Right renal pelvis (tissue), 4 donors: Measurements from ENCODE around the gene FAM83B. TPM values are rescaled to one million over a fixed set of nuclear protein-coding genes. Genes with fewer than 3 reads are reported as not detected.

Source experiments
- DNase-seq, 4 donors: peaks; one replicate each; pipeline ENCODE4 v3.0.0-alpha.2; 2013; ENCODE audit warnings: low read depth in 4 of 4, low spot score in 3 of 4, missing footprints in 1 of 4
- polyA plus RNA-seq, 4 donors: library from polyadenylated mRNA; unstranded; fragments of 120-200 nt; gene quantifications; one replicate each; pipeline ENCODE4 v1.2.1, GENCODE V29; 2013; ENCODE audit not compliant: insufficient read length in 4 of 4

FAM83B gene
- polyA plus RNA-seq, 4 donors = 7.6 to 11.5 (median 10.1) TPM

DNA sequence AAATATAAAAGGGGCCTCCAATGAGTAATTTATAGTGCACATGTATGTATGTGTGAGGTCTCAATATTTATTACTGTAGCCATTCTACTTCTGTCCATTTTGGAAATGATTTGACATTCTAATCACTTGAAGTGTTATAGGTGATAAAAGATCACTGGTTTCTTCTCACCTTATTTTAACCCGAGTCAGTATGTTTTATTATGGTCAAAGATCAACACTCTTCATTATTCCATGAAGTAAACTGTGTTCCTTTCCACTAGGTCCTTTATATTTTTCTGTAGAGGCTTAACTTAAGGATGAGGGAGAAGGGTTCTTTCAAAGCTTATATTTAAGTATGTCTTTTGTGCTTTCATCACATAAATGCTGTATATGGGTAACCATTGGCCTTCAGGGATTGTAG lies 47.2 kb downstream of the FAM83B start:
- DNase-seq = no peak

DNA sequence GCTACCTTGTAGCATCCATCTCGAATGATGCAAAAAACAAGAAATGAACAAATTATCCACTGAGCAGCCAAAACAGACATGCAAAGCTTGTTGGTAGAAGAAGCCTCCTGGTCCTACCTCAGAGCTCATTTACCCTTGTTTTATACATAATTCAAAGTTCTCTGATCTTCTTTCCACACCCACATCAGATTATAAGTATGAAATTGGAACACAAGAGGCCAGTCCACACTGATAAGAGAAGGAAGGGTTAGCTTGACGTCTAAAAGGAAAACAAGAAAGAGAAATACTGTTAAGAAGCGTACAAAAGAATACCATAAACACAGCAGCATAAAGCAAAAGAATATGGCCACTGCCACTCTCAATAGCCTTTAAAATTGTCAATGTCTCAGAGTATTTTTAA lies 49.7 kb downstream of the FAM83B start:
- no peak for DNase-seq

DNA sequence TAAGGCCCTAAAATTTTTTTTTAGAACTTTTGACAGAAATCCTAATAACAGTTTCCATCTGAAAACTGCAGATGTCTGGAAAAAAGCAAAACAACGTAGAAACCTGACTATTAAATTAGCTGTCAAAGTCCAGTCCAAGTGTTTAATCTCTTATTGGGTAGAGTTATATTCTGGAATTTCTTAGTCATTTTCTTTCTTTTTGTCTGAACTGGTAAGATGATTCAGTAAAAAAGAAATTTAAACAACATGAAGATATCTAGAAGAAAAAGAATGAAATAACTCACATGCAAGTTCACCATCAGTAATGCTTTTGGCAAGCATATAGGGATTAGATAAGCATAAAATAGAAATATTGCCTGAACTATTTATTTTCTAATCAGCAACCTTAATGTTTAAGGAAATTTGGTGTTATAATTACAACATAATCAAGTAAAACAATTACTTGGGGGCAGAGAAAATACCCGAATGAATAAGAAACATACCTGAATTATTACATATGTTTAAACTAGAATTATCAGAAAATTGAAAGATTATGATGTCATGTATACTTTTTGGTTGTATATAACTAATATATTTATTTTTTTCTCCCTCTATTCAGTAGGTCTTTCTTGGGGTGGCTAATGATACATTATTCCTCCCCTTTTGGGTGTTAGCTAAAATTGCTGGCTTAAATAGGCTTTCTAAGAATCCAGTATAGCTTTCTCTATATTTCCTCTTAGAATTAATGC lies 51.1 kb downstream of the FAM83B start:
- DNase-seq = no peak

DNA sequence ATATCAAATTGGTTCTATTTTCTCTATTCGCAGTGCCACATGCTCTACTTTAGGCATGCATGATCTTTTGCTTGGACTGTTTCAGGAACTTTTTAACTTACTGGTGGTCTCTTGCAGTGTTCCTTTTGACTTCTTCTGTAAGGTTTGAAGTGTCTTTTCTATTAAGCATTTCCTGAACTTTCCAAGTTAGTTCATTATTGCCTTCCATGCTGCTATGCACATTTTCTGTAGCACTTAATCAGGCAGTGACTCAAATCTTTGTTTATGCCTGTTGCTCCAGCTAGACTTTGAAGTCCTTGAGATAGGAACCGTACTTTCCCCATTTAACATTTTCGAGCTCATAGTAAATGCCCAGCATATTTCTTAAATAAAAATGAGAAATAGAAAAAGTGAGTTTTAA lies 52.2 kb downstream of the FAM83B start:
- DNase-seq = no peak

DNA sequence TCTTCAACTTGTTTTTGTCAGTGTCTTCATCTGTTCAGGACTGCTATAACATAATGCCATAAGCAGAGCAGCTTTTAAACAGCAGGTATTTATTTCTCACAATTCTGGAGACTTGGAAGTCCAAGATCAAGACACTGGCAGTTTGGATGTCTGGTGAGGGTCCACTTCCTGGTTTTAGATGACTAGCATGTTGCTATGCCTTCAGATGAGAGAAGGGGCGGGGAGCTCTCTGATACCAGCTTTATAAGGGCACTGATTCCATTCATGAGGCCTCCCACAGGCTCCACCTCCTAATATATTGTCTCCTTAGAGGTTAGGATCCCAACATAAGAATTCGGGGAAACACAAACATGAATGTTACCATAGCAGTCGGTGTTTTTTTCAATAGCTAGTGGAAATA lies 52.9 kb downstream of the FAM83B start:
- no peak for DNase-seq

DNA sequence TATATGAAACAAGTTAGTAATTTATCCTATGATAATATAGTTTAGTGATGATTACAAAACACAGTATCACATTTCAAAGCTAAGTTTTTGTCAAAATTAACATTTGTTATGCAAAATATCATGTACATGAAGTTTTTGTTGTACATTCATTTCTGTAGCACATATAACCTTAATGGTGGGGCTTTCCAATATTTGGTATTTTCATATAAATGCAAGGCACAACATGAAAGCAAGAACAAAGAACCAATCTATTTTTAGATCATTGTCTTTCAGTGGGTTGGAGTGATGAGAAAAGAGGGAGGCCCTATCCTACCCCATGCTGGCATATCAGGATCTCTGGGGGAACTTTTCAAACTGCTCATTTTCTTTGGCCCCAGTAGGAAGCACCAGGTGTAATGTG lies 53.4 kb downstream of the FAM83B start:
- DNase-seq = no peak

DNA sequence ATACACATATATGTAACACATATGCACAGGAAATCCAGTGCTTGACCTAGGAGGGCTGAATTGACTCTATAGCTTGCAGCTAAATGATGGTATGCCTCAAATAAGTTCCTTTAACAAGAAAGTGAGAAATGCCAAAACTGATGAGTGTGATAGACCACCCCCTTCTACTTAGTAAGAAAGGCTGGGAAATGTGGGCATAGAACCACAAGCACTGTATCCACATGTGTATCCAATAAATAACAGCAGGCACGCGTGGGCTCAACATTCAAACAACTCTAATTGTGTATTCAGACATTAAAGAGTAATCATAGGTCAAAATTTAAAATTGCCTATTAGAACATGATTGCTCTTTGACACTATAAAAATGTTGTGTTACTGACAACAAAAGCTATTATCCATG lies 54.1 kb downstream of the FAM83B start:
- DNase-seq = no peak

DNA sequence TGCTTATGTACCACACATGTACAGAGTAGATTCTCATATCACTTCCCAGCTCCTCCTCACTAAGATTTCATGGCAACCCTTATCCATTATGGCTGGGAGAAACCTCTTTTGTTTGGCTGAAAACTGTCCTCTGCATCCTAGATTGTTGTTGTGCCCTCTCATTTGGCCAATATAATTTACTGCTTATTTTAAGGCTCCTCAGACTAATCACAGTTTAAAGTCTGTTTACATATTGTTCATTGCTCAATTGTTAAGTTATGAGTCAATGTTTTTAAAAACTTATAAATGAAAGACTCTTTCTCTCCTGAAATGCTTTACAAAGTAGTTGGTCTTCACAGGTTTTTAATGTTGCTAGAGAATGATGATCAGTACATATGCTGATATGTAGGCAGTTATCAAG lies 57.3 kb downstream of the FAM83B start:
- DNase-seq = no peak

DNA sequence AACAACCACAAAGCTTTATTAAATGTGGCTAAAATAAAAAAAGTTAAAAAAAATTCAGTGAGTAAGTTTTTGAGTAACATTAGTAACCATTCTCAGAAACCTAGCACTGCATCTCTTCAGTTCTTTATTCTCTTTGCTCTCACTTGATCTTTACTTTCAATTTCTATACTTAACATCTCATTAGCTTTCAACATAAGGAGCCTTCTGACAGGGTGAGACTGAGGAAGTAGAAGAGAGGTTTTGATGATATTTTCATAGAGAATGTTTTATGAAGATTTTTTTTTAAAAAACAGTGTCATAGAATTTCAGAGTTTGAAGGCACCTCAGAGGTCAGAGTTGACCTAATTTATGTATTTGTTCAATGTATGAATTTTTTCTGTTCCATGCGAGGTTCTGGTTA lies 60.8 kb downstream of the FAM83B start:
- no peak for DNase-seq

DNA sequence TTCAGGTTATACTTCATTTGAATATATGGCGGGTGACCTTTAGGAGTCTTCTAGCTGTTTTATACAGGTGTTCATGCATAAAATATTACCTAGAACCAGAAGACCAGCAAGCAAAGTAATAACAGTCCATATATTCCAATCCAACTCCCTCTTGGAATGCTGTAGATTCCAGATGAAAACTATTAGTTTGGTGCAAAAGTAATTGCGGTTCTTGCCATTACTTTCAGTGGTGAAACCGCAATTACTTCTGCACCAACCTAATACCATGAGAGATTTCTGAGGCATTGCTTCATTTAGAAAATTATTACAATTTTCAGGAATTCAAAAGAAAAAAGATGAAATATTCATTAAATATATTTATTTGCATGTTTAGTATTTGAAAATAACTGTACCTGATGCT lies 62.6 kb downstream of the FAM83B start:
- no peak for DNase-seq

DNA sequence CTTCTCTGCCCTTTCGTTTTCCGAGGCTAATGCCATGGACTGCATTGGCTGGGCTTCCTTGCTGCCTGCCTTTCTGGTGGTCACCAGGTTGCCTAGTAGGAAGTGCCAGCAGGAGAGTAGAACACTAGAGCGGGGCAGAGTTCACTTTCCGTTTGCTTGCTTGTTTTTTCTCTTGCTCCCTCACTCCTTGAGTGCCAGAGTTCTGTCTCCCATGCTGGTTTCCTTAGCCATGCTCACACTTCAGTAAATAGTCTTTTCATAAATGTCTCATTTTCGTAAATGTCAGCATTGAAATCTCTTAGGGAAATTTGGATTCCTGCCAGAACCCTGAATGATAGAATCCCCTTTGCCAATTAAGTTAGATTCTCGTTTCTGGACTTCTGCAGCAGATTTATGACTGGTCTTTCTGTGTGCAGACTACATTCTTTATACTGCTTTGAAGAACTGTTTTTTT lies 63.9 kb downstream of the FAM83B start:
- DNase-seq = no peak

DNA sequence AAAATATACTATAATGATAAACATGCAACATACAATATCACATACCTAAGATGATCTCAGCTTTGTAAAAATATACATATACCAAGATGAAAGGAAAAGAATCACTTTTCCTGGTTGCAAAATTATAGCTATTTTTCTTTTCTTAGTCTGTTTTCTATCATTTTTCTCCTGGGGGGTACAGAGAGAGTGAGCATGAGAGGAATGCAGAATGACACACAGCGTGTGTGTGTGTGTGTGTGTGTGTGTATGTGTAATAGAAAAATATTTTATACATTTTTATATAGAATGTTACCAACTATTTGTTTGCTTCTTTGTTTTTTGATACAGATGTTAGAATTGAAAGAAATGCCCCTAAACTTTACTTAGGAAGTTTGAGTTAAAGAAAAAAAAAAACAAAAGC lies 64.3 kb downstream of the FAM83B start:
- DNase-seq = no peak

DNA sequence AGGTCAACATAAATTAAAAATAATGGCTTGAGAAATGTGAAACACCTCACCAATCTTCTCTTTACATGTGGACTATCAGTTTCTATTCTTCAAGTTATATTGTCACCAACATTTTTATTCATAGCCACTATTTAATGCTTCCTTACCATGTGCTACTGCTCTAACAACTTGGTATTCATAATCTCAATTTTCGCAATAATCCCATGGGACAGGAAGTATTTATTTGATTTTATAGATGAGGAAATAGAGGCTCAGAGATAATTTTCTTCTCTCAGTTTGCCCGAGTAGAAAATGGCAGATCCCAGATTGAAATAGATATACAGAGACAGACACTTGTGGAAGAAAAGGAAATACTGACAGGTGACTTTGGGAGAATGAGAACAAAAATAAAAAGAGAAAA lies 66.6 kb downstream of the FAM83B start:
- no peak for DNase-seq

DNA sequence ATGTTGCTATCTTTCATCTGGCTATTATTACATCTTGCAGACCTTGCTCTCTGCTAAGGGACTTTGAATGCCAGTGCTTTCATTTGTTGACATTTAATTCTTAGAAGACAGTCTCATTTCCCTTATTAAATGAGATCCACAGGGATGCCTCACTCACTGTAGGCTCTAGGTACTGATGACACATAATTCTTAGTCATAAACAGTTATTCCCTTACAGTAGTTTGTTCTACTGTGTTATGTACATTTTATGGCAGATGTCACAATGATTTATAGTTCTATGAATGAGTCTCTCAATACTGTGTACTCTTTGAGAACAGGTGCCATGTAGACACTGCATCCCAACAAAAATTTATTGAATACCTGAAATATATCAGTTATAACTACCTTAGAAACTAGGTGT lies 70.3 kb downstream of the FAM83B start:
- DNase-seq = no peak

DNA sequence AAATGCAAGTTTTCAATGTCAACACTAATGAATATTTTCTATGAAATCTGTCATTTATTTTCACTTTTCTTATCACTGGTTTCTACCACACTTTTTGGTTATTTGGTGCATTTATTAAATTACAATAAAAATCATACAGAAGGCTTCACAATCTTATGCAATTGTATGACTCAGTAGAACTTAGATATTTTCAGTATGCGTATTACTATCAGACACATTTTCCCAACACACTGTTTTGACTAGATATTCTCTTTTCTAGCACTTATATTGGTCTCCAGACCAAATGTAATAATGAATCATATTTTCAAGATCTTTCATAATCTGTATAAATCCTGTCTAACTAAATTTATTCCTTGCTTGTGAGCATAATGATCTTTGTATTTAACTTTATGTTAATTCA lies 74.1 kb downstream of the FAM83B start:
- no peak for DNase-seq

DNA sequence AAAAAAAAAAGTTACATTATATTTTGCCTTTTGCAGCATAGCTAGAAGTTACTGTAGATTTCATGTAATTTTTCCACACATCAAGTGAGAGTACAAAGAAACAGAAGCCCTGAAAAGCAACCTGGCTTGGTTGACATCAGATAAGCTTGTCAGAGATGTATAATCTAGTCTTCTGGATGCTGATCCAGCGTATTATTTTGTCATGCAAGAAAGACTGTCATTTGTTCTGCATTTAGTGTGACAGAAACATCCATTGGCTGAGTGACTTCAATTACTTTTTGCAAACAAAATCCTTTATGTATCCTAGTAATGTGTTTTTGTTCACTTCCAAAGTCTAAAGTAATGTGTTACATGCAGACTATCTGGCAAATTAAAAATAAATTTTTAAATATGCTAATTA lies 75.3 kb downstream of the FAM83B start:
- no peak for DNase-seq

DNA sequence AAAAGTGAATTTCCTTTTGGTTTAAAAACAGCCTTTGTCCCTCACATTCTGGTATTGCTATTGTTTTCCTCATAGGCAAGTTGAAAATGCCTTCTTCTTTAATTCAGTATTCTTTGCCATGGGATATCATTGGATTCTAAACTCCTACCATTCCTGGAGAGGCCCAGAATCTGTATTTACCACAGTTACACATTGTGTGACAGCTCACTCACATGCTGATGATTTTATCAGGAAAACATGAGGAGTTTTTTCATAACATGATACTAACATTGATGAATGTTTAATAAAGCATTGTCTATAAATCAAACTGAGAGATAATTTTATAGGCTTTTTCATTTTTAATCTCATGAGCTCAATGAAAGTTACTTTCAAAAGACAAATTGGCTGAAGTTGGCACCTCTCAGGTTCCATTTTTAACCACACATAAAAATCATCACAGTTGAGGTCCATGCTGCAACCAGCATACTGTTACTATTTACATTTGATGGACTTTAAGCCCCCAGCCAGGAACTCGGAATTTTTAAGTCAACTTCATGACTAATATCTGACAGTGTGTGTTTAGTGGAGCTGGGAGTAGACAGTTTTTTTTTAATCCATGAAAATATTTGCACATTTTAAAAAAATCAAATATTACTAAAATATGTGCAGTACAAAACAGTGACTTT lies 82.8 kb downstream of the FAM83B start:
- DNase-seq = no peak

DNA sequence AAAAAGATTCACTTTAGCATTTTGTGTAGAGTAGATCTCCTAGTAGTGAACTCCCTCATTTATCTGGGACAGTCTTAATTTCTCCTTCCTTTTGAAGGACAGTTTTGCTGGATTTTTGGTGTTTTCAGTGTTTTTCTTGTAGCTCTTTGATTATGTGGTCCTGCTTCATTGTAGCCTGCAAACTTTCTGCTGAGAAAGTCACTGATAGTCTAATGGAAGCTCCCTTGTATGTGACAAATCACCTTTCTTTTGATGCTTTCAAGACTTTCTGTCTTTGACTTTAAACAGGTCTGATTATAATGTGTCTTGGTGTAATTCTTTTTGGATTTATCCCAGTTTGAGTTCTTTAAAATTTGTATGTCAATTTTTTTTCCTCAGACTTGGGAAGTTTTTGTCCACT lies 86.1 kb downstream of the FAM83B start:
- no peak for DNase-seq

DNA sequence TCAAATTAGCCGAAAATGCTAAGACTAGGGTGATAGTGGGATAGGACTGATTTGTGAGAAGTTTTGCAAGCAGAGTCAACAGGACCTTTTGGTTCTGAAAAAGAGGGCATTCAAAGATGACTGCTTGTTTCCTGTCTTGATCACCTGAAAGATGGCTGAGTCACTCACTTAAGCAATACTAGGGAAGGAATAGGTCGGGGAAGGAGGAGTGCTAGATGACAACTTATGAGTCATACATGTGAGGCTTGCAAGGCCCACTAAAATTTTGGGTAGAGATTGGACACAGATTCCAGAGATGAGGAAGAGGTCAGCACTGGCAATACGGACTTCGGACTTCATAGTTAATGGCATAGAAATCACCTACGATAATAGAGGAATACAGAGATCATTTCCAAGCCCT lies 89.2 kb downstream of the FAM83B start:
- DNase-seq = no peak

DNA sequence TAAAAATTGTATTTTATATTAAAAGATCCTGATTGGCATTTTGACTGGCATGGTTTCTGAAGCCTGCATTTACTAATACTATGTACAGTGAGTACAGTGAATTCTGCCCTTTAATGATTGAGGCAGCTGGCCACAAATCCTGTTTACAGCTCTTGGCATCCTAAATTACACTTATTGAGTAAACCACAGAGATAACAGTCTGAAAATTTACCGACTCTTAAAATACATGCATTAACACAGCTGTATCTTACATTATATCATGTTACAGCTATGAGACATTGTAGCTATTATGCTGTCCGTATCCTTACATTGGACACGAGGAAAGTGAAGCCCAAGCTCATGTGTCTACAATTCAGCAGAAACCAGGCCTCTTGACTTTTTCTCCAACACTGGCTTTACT lies 90.8 kb downstream of the FAM83B start:
- DNase-seq = no peak

DNA sequence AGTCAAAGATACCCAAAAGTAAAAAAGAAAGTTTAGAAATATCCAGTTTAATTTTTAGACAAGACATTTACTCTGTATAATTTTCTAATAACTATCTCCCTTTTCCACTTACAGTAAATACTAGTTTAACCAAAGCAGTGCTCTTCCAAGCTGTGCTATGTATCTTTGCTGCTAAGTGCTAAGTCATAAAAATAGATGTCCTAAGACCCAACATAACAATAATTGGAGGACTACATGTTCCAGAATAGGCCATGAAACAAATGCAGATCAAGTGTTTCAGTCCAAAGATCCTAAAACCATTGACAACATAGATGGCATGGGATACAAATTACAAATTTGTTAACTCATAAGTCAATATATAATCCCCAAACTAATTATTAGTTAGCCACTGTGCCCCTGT lies 111.1 kb downstream of the FAM83B start:
- DNase-seq = no peak

DNA sequence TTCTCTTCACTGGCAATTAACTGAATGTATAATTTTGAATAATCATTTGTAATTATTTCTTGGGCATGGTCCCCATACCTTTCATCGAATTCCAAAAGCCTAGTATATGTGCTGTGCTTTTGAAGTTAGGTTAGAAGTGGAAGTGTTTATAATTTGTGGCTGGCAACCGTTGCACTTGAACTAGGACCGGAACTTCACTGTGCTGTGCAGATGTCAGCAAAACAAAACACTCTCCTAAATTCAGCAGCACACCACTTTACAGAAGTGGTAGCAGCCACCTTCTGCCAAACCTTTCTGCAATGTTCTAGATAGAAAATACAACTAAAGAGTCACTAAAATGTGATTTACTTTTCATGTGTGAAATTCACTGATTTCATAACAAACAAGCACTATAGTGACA lies 111.9 kb downstream of the FAM83B start:
- no peak for DNase-seq

DNA sequence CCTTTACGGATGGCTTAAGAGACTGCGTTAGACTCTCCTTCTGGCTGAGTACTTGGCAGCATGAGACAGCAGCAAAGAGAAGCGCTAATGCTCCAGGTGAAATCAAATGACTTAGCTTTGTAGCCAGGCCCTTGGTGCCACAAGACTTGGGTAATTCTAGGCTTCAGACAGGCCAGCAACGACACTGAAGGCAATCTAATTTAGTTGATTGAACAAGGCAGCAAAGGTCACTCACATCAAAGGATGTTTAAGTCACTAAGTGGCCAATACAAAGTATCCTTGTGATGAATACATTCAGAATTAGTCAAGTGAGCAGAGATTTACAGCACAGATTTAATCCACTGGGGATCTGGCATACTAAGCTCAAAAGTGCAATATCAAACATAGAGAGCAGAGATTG lies 113.2 kb downstream of the FAM83B start:
- DNase-seq = no peak
